Hematopoietic multipotent progenitor cell treated with erythropoietin and hydrocortisone succinate and interleukin-3 and kit ligand, for 17 days (in vitro differentiated cells): ENCODE measurements around the gene LENG8.
"Not testable (repeated sequence)": the region's sequence is repeated elsewhere in the genome, so short reads cannot be mapped to it uniquely, and the experiment has no call there.

Source experiments
- DNase-seq: peaks from one replicate; pipeline ENCODE4 v3.0.0-alpha.2; 2015; ENCODE audit warnings: low spot score

LENG8 gene

GRCh38 chr19:54444737-54445136 is 4.3 kb upstream of the LENG8 start:
- no peak for DNase-seq

- DNase-seq = not testable (repeated sequence)
These were observed 2.6 kb upstream of the LENG8 start for GRCh38 chr19:54446349-54446748.

- peak; percentile 65 for DNase-seq
These were observed 792 bp upstream of the LENG8 start for GRCh38 chr19:54448040-54448773.

DNA sequence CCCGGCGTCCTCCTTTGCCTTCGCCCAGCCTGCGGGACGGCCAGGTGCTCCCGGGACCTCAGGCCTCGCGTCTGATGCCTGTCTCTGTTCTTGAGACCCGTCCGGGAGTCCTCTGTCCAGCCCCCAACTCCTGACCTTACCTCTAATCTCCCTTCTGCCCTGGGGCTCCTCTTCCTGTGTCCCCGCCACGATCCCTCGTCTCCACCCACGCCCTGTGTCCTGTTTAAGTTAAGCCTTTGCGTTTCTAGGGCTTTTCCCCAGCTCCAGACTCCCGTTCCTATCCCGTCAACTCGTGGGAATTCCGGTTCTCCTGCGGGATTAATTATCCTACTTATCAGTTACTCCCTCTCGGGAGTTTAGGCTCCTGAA is 686 bp downstream of the LENG8 start:
- no peak for DNase-seq

DNA sequence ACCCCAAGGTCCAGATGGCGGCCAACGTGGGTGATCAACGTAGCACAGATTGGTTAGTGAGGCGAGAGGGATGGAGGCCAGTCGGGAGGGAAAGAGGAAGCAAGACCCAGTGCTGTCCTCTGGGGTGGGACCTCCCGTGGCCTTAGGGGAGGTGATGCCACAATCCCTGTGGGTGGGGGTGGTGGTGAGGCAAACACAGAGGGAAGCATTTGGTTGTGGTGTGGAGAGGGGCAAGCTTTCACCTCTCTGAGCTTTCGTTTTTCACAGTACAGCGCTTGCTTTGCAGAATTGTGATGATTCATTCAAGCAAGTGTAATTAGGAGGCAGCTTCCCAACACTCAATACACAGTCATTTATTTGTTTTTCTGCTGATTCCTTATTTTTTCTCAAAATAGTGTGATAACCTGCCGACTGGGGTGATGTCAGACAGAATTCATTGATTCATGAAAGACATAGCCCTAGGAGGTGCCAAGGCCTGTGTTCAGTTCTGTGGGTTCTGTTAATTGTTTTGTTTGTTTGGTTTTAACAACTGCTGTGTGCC is 2.4 kb downstream of the LENG8 start:
- no peak for DNase-seq

DNA sequence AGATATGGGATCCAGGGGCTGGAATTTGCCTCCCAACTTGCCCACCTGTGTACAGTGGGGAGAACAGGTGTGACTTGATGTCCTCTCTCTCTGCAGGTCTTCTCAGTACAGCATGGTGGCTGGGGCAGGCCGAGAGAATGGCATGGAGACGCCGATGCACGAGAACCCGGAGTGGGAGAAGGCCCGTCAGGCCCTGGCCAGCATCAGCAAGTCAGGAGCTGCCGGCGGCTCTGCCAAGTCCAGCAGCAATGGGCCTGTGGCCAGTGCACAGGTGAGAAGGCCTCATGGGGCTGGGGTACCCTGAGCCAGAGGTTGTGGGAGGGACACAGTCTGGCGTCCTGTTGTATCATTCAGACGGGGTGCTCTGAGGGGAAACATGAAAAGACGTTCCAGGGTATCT is 3.0 kb downstream of the LENG8 start:
- no peak for DNase-seq

DNA sequence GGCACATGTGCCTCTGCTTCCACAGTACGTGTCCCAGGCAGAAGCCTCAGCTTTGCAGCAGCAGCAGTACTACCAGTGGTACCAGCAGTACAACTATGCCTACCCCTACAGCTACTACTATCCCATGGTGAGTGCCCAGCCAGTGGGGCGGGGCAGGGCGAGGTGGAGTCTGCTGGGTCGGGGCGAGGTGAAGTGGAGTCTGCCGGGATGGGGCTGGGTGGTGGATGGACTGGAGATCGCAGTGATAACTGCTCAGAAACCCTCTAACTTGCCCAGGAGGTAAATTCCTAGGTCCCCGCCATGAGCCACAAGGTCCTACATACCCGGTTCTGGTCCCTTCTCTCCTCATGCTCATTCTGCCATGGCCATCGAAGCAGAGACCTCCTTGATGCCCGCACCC is 3.6 kb downstream of the LENG8 start:
- DNase-seq = no peak

GRCh38 chr19:54453921-54454780 is 5.2 kb downstream of the LENG8 start:
- DNase-seq = no peak

DNA sequence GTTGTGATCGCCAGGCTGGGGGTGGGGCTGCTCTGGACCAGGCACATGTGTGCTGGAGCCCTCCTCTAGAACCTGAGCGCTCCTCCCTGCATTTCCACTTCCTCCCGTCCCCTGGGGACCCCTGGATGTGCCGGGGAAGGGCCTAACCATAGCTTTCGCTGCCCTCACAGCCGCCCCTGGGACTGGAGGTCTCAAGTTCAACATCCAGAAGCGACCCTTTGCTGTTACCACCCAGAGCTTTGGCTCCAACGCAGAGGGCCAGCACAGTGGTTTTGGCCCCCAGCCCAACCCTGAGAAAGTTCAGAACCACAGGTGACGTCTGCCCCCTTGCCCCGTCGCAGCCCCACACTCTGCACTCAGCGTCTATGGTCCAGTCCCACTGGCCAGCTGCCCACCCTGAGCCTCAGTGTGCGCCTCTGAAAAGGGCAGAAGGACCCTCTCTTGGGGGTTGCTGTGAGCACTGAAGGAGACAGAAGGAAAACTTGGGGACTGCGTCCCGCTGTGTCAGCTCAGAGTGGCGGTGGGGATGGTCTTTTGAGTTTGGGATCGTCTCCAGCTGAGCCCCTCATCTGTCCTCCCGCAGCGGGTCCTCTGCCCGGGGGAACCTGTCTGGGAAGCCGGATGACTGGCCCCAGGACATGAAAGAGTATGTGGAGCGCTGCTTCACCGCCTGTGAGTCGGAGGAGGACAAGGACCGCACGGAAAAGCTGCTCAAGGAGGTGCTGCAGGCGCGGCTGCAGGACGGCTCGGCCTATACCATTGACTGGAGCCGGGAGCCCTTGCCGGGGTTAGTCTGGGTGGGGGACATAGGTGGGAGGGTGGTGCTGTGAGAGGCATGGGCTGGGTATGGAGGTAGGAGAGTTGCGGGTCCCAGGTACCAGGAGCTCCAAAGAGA is 6.0 kb downstream of the LENG8 start:
- DNase-seq = no peak

GRCh38 chr19:54455786-54456422 is 6.9 kb downstream of the LENG8 start:
- DNase-seq = no peak

- DNase-seq = no peak
These were observed 7.7 kb downstream of the LENG8 start for GRCh38 chr19:54456423-54457373.

DNA sequence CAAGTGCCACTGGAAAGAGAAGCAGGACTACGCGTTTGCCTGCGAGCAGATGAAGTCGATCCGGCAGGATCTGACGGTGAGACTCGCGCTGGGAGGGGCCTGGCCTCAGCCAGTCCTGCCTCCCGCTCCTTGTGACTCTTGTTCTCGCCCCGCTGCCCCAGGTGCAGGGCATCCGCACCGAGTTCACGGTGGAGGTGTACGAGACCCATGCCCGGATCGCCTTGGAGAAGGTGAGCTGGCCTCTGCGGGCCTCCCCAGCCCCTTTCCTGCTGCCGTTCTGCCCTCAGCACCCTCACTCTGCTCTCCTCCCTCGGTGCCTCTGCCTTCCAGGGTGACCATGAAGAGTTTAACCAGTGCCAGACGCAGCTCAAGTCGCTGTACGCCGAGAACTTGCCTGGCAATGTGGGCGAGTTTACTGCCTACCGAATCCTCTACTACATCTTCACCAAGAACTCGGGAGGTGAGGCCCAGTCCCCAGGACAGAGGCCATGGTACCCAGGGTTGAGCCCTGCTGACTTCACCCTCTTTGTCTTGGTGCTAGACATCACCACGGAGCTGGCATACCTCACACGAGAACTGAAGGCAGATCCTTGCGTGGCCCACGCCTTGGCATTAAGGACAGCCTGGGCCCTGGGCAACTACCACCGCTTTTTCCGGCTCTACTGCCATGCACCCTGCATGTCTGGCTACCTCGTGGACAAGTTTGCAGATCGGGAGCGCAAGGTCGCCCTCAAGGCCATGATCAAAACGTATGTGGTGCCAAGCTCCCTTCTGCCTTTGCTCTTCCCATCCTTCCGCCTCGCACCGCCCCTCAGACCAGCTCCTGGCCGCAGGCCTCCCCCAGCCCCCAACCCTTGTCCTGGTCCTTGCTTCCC is 9.0 kb downstream of the LENG8 start:
- no peak for DNase-seq

GRCh38 chr19:54458648-54459281 is 9.8 kb downstream of the LENG8 start:
- no peak for DNase-seq

DNA sequence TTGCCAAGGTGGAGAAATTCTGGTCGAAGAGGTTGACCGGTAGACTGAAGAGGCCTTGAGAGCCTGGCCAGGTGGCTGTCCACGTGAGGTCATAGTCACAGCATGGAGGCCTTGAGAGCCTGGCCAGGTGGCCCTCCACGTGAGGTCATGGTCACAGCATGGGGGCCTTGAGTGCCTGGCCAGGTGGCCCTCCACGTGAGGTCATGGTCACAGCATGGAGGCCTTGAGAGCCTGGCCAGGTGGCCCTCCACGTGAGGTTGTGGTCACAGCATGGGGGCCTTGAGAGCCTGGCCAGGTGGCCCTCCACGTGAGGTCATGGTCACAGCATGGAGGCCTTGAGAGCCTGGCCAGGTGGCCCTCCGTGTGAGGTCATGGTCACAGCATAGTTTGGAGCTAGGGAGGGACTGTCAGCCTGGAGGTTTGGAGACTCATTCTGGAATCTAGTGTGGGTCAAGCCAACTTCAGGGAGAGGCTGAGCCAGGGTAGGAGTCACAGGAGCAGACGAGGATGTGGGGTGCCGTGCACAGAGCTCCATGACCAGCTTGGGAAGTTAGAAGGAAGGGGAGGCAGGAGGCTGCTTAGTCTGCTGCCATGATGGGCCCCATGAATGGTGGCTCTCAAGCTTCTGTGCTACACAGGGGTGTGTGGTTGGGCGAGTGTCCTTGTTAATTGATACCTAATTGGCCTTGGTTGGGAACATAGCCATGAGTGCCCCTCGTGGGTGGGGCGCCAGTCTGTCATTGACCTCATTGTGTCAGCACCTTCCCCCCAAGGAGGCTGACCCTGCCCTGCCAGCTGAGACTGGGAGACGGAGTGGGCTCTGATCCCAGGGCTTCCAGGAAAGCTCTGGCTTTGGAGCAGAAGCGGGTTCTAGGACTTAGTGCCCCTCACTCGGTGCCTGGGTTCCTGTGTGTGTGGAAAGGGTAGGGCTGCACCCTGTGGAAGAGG is 10.6 kb downstream of the LENG8 start:
- no peak for DNase-seq

DNA sequence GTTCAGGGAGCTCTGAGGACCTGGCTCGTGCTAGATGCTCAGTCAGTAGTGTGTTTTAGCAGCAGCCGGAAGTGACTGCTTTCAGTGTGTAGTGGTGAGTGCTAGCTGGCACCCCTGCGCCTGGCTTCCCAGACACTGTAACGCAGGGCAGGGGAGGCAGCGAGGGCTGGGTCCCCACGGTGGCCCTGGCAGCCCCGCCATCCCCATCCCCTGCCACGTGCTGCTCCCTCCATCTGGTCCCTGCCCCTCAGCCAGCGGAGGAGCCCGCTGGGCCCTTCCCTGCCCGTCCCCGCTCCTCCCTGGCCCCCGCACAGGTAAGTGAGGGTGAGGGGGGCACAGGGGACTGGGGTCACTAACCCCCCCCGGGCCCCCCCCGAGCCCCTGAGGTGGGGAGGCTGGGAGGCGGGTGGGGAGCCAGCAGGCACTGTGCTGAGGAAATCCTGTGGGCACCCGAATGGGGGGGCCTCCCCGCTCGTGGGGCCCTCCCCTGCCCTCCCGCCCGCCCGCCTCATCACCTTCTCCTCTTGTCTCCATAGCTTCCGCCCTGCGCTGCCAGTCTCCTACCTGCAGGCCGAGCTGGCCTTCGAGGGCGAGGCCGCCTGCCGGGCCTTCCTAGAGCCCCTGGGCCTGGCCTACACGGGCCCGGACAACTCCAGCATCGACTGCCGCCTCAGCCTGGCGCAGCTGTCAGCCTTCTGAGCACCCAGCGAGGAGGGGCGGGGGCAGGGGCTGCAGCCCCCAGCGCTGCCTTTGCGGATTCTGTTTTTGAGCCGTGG is 11.4 kb downstream of the LENG8 start:
- DNase-seq = no peak

GRCh38 chr19:54461210-54461609 is 12.2 kb downstream of the LENG8 start:
- DNase-seq = no peak

- no peak for DNase-seq
These were observed 12.6 kb downstream of the LENG8 start for GRCh38 chr19:54461613-54462012.
